HT-29 (cell line): ENCODE results near the gene ELOVL2. TPM values are rescaled to one million over a fixed set of nuclear protein-coding genes. Genes with fewer than 3 reads are reported as not detected.
"Not testable (repeated sequence)": the region's sequence is repeated elsewhere in the genome, so short reads cannot be mapped to it uniquely, and the experiment has no call there.

Experiments used
- DNase-seq: peaks from one replicate; pipeline ENCODE4 v3.0.0-alpha.2; 2015; ENCODE audit warnings: low spot score
- total RNA-seq: library from RNA; depleted of rRNA; stranded (reverse); fragments of >200 nt; shearing (Covaris generic); gene quantifications from 2 replicates; pipeline ENCODE4 v1.2.3, GENCODE V29; 2014

Gene ELOVL2
- total RNA-seq, 1 experiment from 2014 or later = not detected

DNA sequence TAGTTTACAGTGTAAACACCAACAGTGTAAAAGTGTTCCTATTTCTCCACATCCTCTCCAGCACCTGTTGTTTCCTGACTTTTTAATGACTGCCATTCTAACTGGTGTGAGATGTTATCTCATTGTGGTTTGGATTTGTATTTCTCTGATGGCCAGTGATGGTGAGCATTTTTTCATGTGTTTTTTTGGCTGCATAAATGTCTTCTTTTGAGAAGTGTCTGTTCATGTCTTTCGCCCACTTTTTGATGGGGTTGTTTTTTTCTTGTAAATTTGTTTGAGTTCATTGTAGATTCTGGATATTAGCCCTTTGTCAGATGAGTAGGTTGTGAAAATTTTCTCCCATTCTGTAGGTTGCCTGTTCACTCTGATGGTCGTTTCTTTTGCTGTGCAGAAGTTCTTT, 59.1 kb downstream of the ELOVL2 start:
- not testable (repeated sequence) for DNase-seq

DNA sequence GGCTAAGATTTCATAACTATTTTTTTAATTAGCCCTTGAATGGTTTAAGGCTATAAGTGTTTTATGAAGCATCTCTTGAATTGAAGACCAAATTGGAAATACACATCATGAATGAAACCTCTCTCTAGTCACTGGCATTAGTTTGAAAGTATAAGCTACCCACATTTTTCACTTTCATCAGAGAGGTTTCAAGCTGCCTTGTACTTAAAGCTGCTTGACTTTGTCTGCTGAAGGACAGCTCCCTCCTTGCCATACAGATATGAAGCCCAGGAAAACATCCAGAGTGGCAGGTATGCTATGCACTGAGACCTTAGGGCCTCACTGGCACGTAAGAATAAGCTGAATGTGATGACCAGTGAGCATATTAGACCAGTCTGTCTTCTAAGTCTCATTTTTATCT, 62.7 kb downstream of the ELOVL2 start:
- no peak for DNase-seq

DNA sequence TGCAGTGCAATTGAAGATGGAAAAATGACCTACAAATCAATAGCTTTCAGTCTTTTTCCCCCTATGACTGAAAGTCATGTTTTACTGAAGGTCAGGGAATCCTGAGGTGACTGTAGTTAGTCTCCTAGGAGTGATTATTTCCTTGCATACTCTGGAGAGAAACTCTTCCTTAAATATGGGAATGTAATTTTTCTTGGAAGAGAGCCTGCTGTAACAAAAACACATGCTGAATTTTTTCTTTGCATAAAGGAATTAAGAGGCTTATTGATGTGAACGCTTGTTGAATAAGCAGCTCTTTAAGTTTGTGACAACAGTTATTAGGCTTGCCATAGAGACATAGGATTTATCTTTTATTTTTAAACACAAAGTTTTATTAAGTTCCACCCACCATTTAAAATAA, 64.5 kb downstream of the ELOVL2 start:
- no peak for DNase-seq

DNA sequence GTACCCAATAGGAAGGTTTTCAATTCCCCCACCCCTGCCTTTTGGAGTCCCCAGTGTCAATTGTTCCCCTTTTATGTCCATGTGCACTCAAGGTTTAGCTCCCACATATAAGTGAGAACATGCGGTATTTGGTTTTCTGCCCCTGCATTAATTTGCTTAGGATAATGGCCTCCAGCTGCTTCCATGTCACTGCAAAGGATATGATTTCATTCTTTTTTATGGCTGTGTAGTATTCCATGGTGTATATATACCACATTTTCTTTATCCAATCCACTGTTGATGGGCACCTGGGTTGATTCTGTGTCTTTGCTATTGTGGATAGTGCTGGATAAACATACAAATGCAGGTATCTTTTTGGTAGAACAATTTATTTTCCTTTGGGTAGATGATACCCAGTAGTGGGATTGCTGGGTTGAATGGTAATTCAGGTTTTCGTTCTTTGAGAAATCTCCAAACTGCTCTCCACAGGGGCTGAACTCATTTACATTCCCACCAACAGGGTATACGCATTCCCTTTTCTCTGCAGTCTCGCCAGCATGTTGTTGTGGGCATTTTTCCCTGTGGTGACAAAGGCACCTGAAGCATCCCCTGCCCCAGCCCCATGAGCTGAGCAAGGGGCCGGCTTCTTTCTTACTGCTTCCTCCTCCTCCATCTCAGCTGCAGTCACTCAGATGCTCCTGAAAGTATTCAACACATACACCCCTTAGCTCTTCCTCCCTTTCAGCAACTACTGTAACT, 66.7 kb downstream of the ELOVL2 start:
- no peak for DNase-seq

DNA sequence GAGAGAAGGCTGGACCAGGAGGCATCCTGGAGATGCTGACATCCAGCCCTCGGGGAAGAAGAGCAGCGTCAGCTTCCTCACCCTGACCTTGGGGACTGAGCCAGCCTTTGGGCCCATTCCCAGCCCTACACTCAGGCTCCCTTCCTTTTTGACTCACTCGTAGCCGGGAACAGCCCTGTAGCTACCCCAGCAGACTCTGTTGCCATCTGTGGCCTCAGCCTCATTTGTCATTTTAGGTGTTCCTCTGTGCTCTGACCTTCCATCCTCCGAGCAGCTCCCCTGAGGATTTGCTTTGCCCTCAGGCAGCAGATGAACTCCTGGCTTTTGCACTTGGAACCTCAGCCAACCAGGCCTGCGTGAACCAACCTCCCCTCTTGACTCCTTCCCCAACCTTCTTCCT, 67.5 kb downstream of the ELOVL2 start:
- no peak for DNase-seq

DNA sequence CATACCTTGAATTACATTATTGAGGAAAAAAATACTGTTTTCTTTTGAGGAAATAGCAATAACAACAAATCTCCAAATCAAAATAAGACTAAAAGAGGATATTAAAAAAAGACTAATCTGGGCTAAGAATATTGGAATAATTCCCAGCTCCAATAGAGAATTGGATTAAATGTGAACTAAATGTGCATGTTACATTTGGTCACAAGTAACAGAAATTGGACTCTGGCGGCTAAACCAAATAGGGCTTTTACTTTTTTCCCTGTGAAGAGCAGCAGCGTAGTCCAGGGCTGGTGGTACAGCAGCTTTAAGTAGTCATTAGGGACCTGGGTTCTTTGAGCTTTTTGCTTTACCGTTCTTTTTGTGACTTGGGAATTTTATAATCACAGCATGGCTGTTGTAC, 71.9 kb downstream of the ELOVL2 start:
- no peak for DNase-seq

DNA sequence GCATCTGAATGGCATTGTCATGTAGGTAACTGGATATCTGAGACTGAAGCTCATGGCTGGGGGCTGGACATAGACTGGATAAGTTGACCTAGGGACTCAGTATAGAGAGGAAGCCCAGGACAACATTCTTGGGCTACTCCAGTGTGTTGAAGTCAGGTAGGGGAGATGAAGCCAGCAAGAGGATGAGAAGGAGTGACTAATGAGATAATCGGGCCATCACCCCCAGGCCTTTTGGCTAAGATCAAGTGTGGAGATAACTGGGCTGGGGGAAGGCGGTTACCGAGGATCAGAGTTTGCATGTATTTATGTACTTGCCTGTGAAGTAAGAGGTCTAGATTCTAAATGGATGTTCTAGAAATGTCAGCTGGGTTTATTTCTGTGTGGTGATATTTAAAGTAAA, 73.4 kb downstream of the ELOVL2 start:
- no peak for DNase-seq

DNA sequence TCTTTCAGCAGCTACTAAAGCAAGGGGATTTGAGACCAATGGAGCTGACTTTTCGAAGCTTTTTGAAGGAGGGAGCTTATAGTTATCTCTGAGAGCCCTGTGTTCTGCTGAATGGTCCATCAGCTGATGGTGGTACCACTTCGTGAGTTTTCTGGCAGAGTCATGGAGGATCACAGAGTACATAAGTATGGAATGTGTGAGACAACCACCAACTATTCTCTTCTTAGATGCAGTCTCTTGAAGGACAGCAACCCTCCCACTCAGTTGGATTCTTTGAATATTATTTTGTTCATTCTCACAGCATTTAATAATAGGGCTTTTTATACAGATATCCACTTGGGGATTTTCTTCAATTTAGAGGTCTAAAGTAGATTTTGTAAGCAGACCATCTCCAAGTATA, 75.3 kb downstream of the ELOVL2 start:
- DNase-seq = no peak

DNA sequence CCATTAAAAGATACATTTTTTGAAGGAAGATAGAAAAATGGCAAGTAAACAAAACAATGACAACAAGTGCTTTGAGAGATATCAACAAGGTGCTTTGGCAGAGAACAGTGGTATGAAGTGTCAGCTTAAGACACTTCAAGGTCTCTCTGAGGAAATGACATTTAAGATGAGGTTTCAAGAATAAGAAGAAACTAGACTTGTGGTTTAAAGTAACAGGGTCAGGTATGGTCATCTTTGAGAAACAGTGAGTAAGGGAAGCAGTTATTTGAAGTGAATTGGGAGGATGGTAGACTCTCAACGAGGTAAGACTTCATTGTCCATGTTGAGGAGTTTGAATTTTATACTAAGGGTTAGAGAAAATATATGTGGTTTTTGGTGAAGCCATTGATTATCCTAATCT, 79.4 kb downstream of the ELOVL2 start:
- DNase-seq = no peak

DNA sequence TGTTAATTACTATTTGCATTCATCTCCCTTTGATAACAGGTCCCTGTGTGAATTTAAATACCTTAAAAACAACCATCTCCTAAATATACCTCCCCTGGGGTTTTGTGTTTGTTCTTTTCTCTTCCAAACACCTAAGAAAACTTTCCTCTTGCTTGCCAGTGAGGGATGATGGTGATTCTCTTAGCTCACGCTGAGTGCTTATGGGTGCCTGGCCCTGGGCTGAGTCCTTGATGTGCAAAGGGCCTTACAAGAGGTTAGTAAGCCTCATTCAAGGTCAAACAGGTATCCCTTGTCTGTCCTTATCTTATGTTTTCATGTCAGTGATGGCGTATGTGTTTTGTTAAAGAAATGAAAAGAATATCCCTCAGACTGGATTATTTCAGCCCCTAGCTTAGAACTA, 81.0 kb downstream of the ELOVL2 start:
- DNase-seq = no peak

DNA sequence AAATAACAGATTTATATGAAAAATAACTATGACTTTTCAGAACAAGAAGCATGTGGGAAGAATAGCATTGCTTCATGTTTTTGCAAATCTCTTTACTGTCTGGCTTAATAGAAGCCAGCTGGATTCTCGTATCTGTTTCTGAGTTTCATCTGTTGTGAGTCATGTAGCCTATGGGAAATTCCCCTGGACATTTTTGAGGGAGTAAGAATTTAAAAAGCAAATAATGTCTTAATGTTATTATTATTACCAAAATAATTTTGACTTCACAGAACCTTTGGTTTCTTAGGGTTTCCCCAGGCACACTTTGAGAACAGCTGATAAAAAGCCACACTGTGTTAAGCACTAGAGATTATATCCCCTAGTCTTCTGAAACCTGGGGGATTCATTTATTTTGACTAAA, 81.4 kb downstream of the ELOVL2 start:
- DNase-seq = no peak

DNA sequence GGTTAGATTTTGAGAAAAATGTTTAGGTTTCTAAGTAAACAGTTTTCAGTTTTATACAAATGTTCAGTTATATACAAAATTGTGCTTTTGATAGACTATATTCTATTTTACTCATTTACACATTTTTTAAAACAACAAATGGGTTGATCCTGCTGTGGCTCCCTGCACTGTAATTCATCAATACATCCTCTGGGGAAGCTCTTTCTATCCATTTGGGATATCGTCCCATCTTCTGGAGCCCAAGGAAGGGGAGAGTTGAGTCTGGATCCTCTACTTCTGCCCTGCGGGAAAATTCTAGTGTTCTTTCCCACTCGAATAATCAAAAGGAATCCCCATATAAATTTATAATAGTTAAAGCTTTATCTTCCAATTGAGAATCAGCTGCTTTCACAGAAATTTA, 82.3 kb downstream of the ELOVL2 start:
- DNase-seq = no peak

DNA sequence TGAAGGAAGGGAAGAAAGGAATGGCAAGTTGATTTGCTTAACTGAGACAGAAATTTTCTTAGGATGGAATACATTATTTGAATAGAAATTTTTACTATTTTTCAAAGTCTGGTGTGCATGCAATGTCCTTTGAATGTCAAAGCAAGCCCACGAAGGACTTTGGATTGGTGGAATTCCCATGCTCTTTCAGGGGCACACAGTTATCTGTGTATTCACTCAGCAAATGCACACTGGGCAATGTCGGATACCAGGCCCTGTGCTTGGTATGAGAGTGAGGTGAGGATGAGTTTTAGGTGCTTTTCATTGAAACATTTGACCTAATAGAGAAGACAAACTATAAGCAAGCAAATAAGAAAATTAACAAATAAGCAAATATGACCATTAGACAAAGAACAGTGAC, 83.9 kb downstream of the ELOVL2 start:
- no peak for DNase-seq

DNA sequence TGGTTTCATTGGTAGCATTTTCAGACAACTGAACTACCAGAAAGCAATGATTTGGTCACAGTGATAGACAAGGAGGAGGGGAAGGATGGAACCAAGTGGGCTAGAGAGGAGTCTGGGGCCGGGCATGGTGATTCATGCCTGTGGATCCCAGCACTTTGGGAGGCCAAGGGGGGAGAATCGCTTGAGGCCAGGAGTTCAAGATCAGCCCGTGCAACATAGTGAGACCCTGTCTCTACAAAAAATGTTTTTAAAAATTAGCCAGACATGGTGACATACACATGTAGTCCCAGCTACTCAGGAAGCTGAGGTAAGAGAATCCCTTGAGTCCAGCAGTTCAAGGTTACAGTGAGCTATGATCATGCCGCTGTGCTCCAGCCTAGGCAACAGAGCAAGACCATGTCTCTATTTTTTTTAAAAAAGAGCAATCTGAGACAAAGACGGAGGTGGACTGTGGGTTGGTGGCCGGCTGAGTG, 86.7 kb downstream of the ELOVL2 start:
- no peak for DNase-seq

DNA sequence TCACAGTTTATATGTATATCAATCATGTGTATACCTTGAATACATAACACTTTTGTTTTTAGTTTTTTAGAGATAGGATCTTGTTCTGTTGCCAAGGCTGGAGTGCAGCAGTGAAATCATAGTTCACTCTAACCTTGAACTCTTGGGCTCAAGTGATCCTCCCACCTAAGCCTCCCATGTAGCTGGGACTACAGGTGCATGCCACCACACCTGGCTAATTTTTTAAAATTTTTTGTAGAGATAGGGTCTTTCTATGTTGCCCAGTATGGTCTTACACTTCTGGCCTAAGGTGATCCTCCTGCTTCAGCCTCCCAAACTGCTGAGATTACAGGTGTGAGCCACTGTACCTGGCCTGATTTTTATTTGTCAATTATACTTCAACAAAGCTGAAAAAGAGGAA, 87.3 kb downstream of the ELOVL2 start:
- no peak for DNase-seq

DNA sequence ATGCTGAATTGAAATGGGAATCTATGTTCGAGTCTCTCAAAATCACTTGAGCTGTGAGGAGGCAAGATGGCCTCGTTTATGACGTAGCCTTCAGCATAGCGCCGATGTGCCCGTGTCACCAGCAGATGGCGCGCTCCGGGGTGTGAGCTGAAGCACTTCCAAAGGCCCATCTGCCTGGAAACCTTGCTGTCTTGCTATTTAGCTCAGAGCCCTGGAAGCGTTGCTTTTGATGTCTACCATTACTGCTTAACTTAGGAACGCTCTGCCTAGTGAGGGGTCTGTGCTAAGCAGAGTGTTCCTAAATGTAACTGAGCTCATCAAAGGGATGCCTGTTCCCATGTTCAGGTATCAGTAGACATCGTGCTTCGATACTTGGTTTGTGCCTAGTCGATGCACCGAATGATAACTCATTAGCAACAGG, 89.5 kb downstream of the ELOVL2 start:
- DNase-seq = peak; percentile 82

DNA sequence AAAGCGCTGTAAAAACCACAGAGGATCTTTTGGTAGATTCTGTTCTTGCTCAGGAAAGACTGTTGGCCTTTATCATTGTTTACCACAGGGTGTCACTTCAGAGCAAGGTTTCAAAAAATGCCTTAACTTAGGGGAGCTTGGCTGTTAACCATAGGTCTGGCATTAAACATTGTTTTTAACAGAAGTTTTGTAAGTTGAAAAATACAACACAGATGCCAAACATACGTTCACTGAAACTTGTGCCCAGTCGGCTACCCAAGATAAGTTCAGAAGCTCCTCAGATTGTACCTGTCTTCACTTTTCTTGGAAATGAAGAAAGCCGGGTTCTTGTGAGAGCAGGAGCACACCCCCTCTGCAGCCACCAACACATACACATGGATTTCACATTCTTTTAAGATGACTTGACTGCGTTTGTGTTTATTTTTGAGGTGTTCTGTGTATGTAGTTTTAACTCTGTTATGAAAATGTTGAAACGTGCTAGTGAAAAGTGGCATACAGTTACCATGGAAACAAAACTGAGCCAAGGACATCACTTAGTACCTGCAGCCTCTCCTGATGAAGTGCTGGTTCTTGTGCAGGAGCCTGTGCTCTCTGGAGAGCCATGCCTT, 92.3 kb downstream of the ELOVL2 start:
- peak; percentile 42 for DNase-seq

DNA sequence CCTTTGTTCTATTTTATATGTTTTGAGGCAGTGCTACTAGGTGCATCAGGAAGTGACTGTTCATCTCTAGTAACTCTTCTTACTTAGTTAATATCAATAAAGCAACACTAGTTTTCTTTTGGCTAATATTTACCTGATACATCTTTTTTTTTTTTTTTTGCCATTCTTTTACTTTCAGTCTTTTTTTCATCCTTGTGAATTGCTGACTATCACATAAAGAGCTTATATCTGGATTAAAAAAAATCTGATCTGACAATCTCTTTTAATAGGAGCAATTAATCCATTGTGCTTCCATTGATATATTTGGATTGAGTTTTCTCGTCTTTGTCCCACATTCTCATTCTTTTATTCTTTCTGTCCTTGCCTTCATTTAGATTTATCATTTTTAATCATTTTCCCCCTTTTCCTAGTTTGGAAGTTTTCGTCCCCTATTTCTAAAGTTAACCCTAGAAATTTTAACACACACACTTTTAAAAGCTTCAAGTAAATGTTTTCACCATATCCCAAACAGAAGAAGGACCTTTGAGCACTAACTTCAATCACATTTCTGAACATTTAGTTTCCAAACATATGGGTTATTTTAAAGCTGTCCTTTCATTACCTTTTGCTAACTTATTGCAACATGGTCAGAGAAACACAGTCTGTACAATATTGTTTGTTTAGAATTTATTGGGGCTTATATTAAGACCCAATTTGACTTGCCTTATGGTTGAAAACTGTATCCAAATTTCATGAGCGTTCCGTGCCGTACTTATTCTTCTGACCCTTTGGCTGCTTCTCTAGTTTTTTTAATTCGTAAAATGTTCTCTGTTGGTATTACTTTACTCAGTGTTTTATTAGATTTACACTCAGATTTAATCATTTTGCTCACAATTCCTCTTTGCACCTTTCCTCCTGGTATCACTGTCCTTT, 94.3 kb downstream of the ELOVL2 start:
- no peak for DNase-seq

DNA sequence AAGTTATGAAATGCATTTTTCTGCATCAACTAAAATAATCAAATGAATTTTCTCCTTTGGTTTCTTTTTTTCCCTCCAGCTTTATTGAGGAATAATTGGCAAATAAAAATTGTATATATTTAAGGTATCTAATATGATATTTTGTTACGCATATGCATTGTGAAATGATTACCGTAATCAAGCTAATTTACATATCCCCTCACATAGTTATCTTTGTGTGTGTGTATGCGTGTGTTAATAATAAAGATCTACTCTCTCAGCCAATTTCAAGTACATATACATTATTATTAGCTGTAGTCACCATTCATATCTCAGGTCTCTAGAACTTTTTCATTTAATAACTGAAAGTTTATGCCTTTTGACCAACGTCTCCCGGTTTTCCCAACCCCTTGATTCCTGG, 96.1 kb downstream of the ELOVL2 start:
- DNase-seq = no peak

DNA sequence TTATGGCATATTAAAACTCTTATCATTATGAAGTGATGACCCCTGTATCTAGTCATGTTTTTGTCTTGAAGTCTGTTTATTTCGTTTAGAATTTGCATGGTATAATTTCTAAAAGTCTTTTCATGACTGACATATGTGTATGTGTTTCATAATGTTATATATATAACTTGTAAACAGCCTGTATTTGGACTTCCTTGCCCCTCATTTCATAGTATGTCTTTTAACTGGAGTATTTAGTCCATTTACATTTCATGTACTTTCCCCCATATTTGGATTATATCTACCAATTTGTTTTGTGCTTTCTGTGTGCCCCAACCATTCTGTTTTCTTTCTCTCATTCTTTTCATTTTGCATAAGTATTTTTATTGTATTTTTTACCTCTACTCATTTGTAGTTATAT, 98.3 kb downstream of the ELOVL2 start:
- no peak for DNase-seq

DNA sequence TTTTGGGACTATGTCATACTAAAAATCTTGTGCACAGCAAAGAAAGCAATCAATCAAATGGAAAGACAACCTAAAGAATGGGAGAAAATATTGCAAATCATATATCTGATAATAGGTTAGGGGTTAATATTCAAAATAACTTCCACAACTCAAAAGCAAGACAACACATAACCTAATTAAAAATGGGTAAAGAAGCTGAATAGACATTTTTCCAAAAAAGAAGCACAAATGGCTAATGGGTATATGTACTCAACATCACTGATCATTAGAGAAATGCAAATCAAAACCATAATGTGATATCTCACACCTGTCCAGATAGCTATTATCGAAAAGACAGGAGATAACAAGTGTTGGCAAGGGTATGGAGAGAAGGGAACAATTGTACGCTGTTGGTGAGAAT, 104.3 kb downstream of the ELOVL2 start:
- DNase-seq = no peak

DNA sequence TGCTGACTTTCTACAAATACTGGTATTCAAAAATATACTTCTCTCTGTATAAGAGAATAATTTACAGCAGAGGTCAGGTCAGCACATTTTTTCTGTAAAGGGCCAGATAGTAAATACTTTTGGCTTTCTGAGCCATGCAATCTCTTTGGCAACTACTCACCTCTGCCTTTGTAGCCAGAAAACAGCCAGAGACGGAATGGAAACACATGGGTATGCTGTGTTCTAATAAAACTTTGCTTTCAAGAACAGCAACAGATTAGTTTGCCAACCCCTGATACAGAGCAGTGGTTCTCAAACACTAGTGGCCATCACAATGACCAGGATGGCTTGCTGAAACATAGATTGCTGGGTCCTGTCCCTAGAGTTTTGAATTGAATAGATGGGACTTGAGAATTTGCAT, 111.0 kb downstream of the ELOVL2 start:
- DNase-seq = no peak
